Measurements from ENCODE around the gene ABCA7.

DNA sequence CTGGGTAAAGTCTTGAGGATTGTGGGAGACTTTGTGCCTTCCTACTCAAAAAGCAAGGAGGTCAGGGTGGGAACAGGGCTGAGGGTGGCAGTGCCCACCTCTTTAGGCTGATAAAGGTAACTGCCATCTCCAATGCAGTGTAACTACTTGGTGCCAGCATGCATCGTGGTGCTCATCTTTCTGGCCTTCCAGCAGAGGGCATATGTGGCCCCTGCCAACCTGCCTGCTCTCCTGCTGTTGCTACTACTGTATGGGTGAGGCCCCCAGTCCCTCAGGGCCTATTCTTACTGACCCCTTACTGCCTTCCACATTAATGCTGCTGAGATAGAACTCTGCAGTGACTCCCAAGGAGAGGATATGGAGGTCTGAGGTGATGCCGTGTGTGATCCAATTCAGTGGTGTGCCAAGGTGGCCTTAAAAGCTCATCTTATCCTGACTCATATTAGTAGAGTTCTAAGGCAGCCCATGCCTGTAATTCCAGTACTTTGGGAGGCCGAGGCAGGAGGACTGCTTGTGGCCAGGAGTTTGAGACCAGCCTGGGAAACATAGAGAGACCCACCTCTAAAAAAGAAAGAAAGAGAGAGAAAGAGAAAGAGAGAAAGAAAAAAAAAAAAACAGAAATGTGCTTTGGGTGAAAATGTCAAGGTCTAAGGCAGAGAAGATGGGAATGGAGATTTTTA, 17.4 kb downstream of the ABCA7 start:
- TF ChIP-seq EZH2 (IDR thresholded peaks at IDR 0.05; ENCODE audit: borderline replicate concordance, low read length), result no peak
- TF ChIP-seq, protein P1, sequence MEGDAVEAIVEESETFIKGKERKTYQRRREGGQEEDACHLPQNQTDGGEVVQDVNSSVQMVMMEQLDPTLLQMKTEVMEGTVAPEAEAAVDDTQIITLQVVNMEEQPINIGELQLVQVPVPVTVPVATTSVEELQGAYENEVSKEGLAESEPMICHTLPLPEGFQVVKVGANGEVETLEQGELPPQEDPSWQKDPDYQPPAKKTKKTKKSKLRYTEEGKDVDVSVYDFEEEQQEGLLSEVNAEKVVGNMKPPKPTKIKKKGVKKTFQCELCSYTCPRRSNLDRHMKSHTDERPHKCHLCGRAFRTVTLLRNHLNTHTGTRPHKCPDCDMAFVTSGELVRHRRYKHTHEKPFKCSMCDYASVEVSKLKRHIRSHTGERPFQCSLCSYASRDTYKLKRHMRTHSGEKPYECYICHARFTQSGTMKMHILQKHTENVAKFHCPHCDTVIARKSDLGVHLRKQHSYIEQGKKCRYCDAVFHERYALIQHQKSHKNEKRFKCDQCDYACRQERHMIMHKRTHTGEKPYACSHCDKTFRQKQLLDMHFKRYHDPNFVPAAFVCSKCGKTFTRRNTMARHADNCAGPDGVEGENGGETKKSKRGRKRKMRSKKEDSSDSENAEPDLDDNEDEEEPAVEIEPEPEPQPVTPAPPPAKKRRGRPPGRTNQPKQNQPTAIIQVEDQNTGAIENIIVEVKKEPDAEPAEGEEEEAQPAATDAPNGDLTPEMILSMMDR (conservative IDR thresholded peaks at IDR 0.05 in 1 of 2, IDR thresholded peaks at IDR 0.05 in 1 of 2; ENCODE audit: extremely low read depth in 1 of 2, insufficient read depth in 1 of 2, low read depth in 1 of 2, low read length in 2 of 2), result peak in 1 of 2 donors; percentile 22

Measured in mammary epithelial cell (primary cell).